HG03159 (cell line): ENCODE data around the gene CRHR2.

Experiments
- ATAC-seq: cut with Tn5 transposase; IDR thresholded peaks from one replicate; pipeline ENCODE4 v1.9.1; 2021; ENCODE audit warnings: mild to moderate bottlenecking, moderate library complexity; ENCODE audit not compliant: unreplicated experiment

The CRHR2 gene

DNA sequence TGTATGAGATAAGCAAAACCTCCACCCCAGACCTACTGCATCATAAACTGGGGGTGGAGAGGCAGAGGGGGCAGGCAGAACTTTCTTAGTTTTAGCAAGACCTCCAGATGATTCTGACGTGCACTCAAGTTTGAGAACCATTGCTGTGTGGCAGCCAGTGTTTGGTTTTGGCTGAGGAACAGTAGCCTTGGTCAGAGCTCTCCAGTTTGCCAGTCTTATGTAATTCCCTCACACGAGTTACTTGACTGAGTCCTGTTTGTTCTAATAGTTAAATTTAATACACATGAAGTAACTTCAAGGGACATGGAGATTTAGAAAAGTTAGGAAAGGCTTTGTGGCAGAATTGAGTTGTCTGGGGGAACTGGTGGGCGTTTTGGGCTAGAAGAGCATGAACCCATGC is 49.0 kb downstream of the CRHR2 start:
- no peak for ATAC-seq

DNA sequence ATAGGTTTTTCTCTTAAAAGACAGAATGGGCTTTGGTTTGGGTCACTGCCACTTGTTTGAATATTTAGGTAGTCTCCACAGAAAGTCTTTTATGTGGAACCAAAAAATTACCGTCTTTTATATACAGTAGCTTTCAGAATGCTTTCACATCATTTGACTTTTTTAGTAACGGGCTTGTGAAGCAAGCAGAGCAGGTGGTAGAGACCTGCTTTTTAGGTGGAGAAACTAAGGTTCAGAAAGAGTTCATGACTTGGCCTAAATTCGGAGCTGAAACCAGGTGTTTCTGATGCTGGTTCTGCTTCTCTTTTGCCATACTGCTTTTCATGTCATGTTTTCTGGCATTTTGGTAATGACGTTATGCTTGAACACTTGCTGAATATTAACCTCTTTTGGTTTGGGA is 51.3 kb downstream of the CRHR2 start:
- no peak for ATAC-seq

GRCh38 chr7:30627026-30627425 is 55.2 kb downstream of the CRHR2 start:
- ATAC-seq = no peak

- ATAC-seq = no peak
Observed at GRCh38 chr7:30625283-30625682, 57.0 kb downstream of the CRHR2 start.

- no peak for ATAC-seq
Observed at GRCh38 chr7:30618961-30619360, 63.3 kb downstream of the CRHR2 start.

DNA sequence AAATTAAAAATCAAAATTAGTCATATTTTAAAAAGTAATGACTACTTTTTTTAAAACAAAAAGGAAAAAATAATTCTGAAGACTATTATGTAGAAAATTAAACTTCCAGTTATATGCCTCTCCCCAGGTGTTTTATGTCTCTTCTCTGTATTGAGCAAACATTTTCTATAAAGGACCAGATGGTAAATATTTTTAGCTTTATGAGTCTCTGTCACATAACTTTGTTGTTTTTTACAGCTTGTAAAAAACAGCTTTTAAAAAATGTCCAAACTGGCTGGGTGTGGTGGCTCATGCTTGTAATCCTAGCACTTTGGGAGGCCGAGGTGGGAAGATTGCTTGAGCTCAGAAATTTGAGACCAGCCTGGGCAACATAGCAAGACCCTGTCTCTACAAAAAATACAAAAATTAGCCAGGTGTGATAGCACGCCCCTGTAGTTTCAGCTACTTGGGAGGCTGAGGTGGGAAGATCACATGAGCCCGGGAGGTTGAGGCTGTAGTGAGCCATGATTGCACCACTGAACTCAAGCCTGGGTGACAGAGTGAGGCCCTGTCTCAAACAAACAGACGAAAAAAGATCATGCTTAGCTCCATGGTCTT is 64.1 kb downstream of the CRHR2 start:
- no peak for ATAC-seq

GRCh38 chr7:30617359-30617758 is 64.9 kb downstream of the CRHR2 start:
- ATAC-seq = no peak

- no peak for ATAC-seq
Observed at GRCh38 chr7:30616318-30616717, 65.9 kb downstream of the CRHR2 start.

DNA sequence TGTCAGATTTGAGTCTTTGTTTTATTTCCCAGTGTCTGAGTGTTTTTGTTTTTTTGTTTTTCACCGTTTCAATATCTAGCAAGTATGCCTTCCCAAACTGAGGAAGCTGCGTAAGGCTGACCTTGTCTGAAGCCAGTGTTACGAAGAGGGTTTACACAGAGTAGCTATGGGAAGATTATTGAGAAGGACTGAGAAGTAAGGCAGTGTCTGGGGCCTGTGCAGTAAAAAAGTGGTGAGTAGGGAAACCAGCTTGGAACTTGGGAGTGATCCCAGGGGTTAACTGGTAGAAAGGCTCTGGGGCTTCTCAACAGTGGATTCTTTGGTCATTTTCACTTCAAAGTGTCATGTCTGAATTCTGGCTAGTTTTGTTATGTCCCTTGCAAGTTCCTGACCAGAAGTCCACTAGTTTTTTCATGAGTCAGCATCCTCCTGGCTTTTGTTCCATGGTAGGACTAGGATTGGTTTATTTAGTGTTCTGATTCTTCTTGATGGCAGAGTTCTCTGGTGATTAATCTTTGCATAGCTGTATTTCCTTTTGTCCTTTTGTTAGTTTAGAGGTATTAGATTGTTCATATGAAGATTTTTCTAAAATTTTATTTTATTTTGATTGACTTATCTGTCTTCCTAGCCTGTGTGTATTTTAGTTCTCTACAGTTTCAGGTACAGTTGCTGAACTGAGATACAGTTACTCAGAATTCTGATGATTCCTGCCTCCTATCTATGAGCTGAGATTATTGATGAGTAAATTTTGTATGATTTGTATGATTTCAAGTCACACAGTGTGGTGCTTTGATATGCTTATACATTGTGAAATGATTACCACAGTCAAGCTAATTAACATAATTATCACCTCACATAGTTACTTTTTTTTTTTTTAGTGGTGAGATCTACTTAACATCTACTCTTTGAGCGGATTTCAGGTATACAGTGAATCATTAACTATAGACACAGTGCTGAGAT is 68.6 kb downstream of the CRHR2 start:
- no peak for ATAC-seq

- ATAC-seq = no peak
Observed at GRCh38 chr7:30612658-30613265, 69.5 kb downstream of the CRHR2 start.

DNA sequence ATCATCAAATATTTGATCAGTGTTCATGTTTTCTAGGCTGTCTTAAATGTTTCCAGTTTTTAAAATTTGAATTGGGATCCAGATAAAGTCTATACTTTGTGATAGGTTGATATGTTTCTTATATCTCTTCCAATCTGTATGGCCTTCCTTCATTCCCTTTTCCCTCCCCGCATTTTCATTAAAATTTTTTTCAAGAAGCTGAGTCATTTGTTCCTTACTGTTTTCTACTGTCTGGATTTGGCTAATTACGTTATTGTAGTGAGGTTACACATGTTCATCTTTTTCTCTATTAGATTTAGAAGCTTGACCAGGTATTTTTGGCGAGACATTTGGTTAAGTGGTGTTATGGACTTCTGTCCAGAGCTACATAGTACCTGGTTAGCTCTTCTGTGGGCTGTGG is 76.4 kb downstream of the CRHR2 start:
- no peak for ATAC-seq

GRCh38 chr7:30604901-30605300 is 77.4 kb downstream of the CRHR2 start:
- no peak for ATAC-seq
